A673 (cell line): Measurements from ENCODE around the gene RTL1. TPM values are rescaled to one million over a fixed set of nuclear protein-coding genes. Genes with fewer than 3 reads are reported as not detected.

Experiments used
- BruUV-seq: library from RNA; stranded (reverse); fragments of 400-500 nt; replicated peaks from 2 replicates; lab custom pipeline; 2021; lab: Mats Ljungman, UMichigan
- CTCF ChIA-PET: fragments of 300-600 bp; sonication (Branson Sonifier 250); formaldehyde crosslinking; loops from one replicate; lab custom pipeline; 2022; ENCODE audit warnings: antibody characterized with exemption; lab: Charles Lee
- POLR2A ChIA-PET: fragments of 300-600 bp; sonication (Branson Sonifier 250); formaldehyde crosslinking; loops from one replicate; lab custom pipeline; 2022; ENCODE audit warnings: antibody characterized with exemption; ENCODE audit not compliant: low non-redundant PET; lab: Charles Lee
- DNase-seq: peaks from one replicate; pipeline ENCODE4 v3.0.0-alpha.2; 2015; ENCODE audit warnings: low spot score
- H3K27ac ChIP-seq: fragments of 200-600 bp; sonication (generic); 2 replicates; pipeline ENCODE4 v1.5.1; 2016; ENCODE audit warnings: mixed run types, low read depth, mild to moderate bottlenecking, mixed read lengths, antibody characterized with exemption, low read length; ENCODE audit not compliant: poor library complexity, severe bottlenecking
- H3K27me3 ChIP-seq: fragments of 200-600 bp; sonication (generic); replicated peaks from 2 replicates; pipeline ENCODE4 v1.6.1; 2017; ENCODE audit warnings: mixed run types, low read depth, mild to moderate bottlenecking, mixed read lengths, antibody characterized with exemption, low read length; ENCODE audit not compliant: insufficient read depth, poor library complexity
- H3K36me3 ChIP-seq: fragments of 200-600 bp; sonication (generic); 2 replicates; pipeline ENCODE4 v1.6.1; 2016; ENCODE audit warnings: mixed run types, mild to moderate bottlenecking, mixed read lengths, antibody characterized with exemption, low read length; ENCODE audit not compliant: insufficient read depth, poor library complexity, severe bottlenecking
- H3K4me1 ChIP-seq: fragments of 200-600 bp; sonication (generic); 2 replicates; pipeline ENCODE4 v1.6.1; 2017; ENCODE audit warnings: mixed run types, mild to moderate bottlenecking, mixed read lengths, antibody characterized with exemption, low read length; ENCODE audit not compliant: insufficient read depth, poor library complexity, severe bottlenecking
- H3K4me3 ChIP-seq: fragments of 200-600 bp; sonication (generic); 2 replicates; pipeline ENCODE4 v1.5.1; 2016; ENCODE audit warnings: low read depth, mixed run types, mild to moderate bottlenecking, mixed read lengths, low read length; ENCODE audit not compliant: poor library complexity, severe bottlenecking
- H3K9me3 ChIP-seq: fragments of 200-600 bp; sonication (generic); 2 replicates; pipeline ENCODE4 v1.6.1; 2016; ENCODE audit warnings: mixed run types, low read depth, mild to moderate bottlenecking, mixed read lengths, antibody characterized with exemption, low read length; ENCODE audit not compliant: poor library complexity, severe bottlenecking
- EZH2 ChIP-seq: fragments of 200-600 bp; sonication (generic); IDR thresholded peaks from 2 replicates; pipeline ENCODE4 v1.6.1; 2017; ENCODE audit warnings: borderline replicate concordance, low read depth, mild to moderate bottlenecking, mixed read lengths, antibody characterized with exemption, low read length; ENCODE audit not compliant: poor library complexity, severe bottlenecking
- intact Hi-C: fragments of 100-400 bp; cut with micrococcal nuclease; formaldehyde crosslinking; loops from one replicate; pipeline ENCODE4 v1.10.0; 2022; ENCODE audit not compliant: unreplicated experiment
- total RNA-seq: library from RNA; stranded (reverse); gene quantifications from 2 replicates; pipeline ENCODE4 v1.2.3, GENCODE V29; 2021
- TF ChIP-seq, protein P1 (sequence below): fragments of 300-800, 200-600 bp; sonication (generic); conservative IDR thresholded peaks from 2 replicates; pipeline ENCODE4 v1.5.1; 2017; ENCODE audit warnings: low read depth, mild to moderate bottlenecking, antibody characterized with exemption, low read length, moderate library complexity, mixed read lengths

Gene RTL1
- total RNA-seq, 1 experiment from 2014 or later = 0.09 TPM

GRCh38 chr14:100858838-100859220 lies 44.7 kb downstream of the RTL1 start:
- no peaks in the 10 kb centered on the region for H3K27me3 ChIP-seq
- peaks cover 33% of the 10 kb centered on the region for H3K4me1 ChIP-seq
- intact Hi-C loops = no loop called here
- no TSS peak for BruUV-seq
- H3K27ac ChIP-seq = peak overlapping the region; percentile 19
- H3K9me3 ChIP-seq = no peaks in the 10 kb centered on the region
- no peaks in the 10 kb centered on the region for H3K36me3 ChIP-seq
- TF ChIP-seq, protein P1, sequence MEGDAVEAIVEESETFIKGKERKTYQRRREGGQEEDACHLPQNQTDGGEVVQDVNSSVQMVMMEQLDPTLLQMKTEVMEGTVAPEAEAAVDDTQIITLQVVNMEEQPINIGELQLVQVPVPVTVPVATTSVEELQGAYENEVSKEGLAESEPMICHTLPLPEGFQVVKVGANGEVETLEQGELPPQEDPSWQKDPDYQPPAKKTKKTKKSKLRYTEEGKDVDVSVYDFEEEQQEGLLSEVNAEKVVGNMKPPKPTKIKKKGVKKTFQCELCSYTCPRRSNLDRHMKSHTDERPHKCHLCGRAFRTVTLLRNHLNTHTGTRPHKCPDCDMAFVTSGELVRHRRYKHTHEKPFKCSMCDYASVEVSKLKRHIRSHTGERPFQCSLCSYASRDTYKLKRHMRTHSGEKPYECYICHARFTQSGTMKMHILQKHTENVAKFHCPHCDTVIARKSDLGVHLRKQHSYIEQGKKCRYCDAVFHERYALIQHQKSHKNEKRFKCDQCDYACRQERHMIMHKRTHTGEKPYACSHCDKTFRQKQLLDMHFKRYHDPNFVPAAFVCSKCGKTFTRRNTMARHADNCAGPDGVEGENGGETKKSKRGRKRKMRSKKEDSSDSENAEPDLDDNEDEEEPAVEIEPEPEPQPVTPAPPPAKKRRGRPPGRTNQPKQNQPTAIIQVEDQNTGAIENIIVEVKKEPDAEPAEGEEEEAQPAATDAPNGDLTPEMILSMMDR = no peak
- no peak for TF ChIP-seq EZH2
- CTCF ChIA-PET = no interaction called here
- H3K4me3 ChIP-seq = no peak overlapping the region
- DNase-seq = no peak
- POLR2A ChIA-PET = no interaction called here

DNA sequence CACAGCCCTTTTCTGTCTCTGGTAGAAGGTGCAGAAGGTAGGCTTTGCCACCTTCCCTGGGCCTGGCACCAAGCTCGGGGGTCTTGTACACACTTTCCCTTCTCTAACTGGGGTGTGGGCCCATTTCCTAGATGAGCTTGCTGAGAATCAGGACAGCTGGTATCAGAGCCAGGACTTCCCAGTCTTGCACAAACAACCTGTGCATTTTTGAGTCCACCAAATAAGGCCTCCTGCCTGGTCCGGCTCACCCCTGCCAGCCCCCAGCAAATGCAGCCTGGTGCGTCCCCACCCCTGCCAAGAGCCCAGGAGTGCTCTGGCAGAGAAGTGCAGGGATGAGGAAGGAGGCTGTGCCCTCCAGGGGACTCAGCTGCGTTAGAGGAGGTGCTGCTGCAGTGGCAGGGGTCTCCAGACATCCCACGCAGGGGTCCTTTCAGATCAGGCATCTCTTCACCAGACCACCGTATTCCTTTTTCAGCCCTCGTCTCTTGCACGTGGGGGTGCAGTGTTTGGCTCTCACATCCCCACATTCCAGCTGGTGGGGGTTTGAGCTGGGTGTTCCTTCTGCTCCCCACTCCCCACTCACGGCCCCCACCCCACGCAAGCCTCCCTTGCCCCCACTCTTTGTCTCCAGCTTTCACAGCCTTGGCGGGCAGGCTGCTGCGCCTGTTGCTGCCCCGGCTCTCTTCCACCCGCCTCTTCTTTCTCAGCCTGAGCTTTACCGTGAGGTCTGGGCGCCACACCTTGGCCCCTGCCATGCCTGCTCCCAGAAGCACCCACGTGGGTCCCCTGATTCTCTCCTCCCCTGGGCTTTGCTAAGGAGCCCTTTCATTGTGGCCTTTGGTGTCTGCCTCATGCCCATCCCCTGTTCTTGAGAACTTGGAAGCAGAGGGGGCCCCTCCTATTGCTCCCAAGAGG lies 45.3 kb downstream of the RTL1 start:
- CTCF ChIA-PET = no interaction called here

GRCh38 chr14:100857233-100857922 lies 46.1 kb downstream of the RTL1 start:
- DNase-seq = no peak
- TF ChIP-seq EZH2 = no peak
- TF ChIP-seq, protein P1 = no peak
- ChIA-PET CTCF (no interaction called here), POLR2A (no interaction called here)
- Histone ChIP-seq H3K36me3 (no peaks in the 10 kb centered on the region), H3K9me3 (no peaks in the 10 kb centered on the region), H3K4me3 (no peak overlapping the region), H3K27ac (no peak overlapping the region), H3K27me3 (no peaks in the 10 kb centered on the region), H3K4me1 (peaks cover 33% of the 10 kb centered on the region)
- BruUV-seq = no TSS peak
- intact Hi-C loops = no loop called here

More for the DNA sequence above, 45.3 kb downstream of the RTL1 start:
- intact Hi-C loops = no loop called here
- BruUV-seq = no TSS peak
- H3K27me3 ChIP-seq = no peaks in the 10 kb centered on the region
- peak overlapping the region; percentile 19 for H3K27ac ChIP-seq
- no peaks in the 10 kb centered on the region for H3K9me3 ChIP-seq
- no peak overlapping the region for H3K4me3 ChIP-seq
- H3K4me1 ChIP-seq = peaks cover 33% of the 10 kb centered on the region
- DNase-seq = no peak
- POLR2A ChIA-PET = no interaction called here
- TF ChIP-seq EZH2 = no peak
- TF ChIP-seq, protein P1 = no peak
- no peaks in the 10 kb centered on the region for H3K36me3 ChIP-seq
